ENCODE results near the gene SUGCT.
"Not testable (repeated sequence)": the region's sequence is repeated elsewhere in the genome, so short reads cannot be mapped to it uniquely, and the experiment has no call there.

SUGCT gene

DNA sequence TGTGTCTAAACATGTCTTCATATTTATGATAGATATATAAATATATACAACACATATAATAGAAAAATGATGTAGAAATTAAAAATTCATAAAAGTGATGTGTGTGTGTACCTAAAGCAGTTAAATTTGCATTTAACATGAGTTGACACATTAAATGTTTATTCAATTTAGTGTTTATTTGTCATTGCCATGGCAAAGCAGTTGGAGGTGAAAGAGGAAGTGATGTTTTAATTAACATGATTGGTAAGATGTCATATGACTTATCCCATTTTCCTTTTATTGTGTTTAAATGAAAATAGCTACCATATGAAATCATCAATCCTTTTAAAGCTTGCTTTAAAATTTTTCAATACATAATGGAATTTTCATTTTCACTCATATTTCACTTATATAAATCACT, 452.6 kb downstream of the SUGCT start:
- no peak for DNase-seq

GRCh38 chr7:40595129-40595528, 460.3 kb downstream of the SUGCT start:
- DNase-seq: no peak

DNA sequence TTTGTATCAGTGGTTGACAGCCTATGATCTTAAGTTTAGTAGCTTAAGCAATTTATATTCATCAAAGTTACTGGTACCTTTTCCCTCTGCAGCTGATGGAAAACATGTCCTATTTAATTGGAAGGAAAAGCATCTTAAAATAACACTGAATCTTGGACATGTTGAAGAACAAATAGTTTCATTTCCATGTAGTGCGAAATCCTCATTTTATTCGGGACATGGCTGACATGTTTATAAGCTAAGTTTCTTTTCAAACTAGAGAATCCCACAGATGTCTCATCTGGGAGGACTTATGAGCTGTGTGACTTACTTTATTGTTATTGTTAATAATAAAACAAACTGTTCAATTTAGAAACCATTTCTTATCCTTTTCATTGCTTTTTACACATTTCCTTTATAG, 461.0 kb downstream of the SUGCT start:
- DNase-seq: no peak

- no peak for DNase-seq
Observed at GRCh38 chr7:40597517-40597916, 462.7 kb downstream of the SUGCT start.

GRCh38 chr7:40598915-40599314, 464.1 kb downstream of the SUGCT start:
- DNase-seq: no peak

DNA sequence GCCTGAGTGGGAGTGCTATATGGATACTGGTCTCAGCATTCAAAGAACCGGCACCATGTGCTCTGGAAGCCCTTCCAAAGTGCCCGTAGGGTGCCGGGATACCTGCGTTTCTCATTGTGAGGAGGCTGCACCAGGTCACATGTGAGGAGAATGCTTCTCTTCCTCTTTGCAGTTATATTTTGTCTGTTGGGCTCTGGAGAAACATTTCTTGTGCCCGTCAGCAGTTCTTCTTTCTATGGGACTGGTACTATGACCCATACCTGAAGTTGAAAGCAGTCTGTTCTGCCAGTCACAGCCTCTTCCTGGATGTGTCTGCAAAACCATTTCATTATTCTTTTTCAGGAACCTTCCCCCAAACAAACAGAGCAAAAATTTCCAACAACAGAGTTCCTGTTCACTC, 465.0 kb downstream of the SUGCT start:
- no peak for DNase-seq

DNA sequence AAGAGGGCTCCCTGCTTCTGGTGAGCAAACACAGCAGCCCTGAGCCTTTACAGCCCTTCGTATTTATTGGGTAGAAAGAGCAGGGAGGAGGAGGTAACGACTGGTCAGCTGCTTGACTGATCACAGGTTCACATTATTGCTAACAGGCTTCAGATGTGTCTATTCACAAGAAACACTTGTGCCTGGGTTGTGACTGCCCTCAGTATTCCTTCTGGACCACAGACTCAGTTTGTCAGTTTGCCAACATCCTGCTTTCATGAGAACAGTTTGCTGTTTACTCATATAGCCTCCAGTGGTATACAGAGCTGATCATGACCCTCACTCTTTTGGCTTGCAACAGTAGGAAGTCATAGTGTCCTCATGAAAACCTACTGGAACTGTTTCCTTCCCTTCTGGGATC, 467.5 kb downstream of the SUGCT start:
- DNase-seq: not testable (repeated sequence)

DNA sequence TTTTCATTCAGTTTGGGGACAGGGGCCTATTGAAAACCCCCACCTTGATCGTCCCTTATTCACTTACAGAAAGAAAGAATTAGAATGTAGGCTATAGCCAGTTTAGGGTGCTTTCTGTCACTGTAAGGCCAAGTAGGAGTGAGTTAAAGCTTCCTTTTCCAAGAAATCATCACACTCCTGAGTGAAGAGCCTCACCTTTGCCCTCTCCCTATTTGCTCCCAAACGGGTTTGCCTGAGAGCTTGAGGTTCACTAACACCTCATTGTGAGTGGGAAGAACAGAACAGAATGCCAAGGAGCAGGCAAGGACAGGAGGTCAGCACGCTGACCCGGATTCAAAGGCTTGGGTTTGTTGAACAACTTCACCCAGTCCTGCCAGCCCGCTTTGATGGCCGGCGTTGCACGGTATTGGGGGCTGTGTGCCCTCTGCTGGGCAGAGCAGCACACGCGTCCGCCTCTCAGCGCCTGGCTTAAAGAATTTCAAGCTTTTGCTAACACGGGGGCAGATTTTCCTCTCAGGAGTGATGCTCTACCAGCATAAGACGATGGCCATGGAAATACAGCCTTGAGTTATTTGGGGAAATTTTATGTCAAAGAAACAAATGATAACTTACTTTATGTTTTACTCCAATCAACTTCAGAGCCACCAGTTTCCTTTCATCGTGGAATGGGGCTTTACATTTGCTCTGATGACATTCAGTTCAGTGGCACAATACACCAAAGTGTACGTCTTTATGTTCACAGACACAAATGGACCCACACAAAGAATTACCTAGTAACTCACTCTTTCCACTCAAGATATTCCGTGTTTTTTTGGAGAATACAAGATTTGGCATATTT, 470.0 kb downstream of the SUGCT start:
- peak; percentile 40 for DNase-seq

- DNase-seq: no peak
Observed at GRCh38 chr7:40608321-40609075, 473.7 kb downstream of the SUGCT start.

- no peak for DNase-seq
Observed at GRCh38 chr7:40610461-40610860, 475.7 kb downstream of the SUGCT start.

GRCh38 chr7:40611095-40611871, 476.5 kb downstream of the SUGCT start:
- no peak for DNase-seq

- DNase-seq: no peak
Observed at GRCh38 chr7:40612298-40612697, 477.5 kb downstream of the SUGCT start.

- no peak for DNase-seq
Observed at GRCh38 chr7:40619647-40620046, 484.8 kb downstream of the SUGCT start.

DNA sequence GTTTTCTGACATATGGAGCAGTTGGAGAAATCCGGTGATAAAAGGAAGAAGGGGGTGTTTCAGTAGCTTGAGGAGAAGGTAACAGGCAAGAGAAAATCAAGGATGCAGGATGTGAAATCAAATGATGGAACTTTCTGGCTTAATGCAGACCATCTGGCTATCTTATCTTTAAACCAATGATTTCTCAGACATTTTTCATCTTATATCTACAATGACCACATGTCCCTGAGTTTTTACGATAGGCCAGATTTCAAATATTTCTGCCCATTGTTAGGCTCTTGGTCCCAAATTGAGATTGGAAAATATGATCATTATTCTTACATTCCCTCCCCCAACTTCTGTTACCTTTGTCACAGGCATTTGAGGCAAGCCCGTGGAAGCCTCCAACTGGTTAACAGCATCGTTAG, 486.8 kb downstream of the SUGCT start:
- DNase-seq: no peak

DNA sequence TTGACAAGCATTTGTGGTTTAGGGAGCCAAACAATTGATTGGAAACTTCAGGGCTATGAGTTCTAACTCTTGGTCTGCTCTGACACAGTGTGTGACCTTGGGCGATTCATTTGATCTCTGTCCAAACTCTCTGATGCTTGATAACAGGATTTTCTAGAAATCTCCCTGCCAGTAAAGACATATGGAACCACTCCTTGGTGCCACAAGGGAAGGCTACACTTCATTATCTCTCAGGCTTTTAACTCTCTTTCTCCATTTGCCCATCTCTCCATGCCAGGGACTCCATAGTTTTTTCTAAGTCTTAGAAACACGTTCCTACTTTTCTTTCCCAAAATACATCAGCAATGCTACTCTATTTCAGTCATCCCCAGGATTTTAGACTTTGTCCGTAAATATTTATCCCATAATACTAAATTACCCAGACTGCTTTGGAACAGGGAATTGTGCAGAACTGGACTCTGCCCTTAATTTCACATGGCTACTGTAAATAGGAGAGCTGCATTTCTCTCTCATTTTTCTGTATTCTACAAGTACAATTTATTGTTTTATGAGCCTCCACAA, 488.2 kb downstream of the SUGCT start:
- DNase-seq: no peak

DNA sequence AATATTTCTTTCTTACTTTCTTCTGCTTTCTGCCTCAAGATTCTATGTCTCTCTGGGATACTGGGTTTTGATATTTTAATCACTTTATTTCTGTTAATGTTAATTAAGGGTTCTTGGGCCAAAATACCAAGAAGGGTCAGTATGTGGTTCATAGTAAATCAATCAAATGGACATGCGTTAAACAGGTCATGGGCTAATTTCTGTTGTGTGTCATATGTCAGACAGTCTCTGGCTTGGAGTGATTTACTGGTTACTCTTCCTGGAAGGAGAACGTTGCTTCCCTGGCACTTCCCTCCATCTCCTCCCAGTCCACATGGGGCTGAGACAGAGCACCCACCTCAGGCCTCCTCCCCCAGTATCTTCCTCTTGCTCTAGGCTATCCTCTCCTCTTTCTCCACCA, 489.1 kb downstream of the SUGCT start:
- DNase-seq: no peak

DNA sequence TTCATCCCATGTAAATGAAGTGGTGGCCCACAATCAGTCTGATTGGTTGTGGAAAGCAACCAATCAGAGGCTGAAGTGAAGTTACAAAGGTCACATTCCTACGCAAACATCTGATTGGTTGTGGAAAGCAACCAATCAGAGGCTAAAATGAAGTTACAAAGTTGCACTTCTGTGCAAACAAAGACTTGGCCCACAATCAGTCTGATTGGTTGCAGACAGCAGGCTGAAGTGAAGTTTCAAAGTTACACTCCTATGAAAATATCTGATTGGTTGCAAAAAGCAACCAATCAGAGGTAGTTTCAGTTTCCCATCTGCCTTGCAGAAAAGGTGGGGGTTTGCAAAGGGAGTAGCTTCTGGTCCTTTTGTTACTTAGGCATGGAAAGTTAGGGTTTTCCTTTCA, 492.6 kb downstream of the SUGCT start:
- DNase-seq: not testable (repeated sequence)

GRCh38 chr7:40629891-40630290, 495.1 kb downstream of the SUGCT start:
- DNase-seq: no peak

- no peak for DNase-seq
Observed at GRCh38 chr7:40634118-40634517, 499.3 kb downstream of the SUGCT start.

DNA sequence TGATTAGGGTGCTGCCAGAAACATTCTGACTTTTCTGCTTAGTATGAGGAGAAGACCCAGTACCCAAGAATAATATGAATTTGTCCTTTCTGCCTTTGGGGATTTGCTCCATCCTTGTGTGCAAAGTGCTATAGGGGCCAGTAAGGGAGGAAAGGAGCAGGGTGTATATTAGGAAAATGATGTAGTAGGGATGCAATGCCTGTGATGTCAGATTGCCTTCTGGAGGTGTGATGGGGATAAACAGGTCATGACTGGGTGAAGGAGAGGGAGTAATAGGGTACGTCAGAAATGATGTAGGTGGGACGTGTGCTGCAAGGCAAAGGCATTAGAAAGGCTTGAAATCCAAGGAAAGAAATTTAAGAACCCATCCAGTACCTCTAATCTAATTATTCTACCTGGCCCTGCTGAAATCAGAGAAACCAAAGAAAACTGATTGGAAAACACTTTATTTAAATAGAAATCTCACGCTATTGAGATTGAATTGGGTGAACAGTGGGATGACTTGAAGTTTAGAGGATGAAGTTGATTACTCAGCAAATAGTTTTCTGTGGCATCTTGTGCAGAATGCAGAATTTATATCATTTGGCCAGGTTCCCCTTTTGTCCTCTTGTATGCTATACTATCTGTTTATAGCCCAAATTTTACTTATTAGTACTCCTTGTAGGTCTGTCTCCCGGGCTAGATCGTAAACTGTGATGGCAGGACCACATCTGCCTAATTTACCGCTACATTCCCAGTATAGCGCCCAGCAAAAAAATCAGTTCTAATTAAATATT, 503.9 kb downstream of the SUGCT start:
- DNase-seq: no peak

- DNase-seq: no peak
Observed at GRCh38 chr7:40640566-40640965, 505.8 kb downstream of the SUGCT start.

DNA sequence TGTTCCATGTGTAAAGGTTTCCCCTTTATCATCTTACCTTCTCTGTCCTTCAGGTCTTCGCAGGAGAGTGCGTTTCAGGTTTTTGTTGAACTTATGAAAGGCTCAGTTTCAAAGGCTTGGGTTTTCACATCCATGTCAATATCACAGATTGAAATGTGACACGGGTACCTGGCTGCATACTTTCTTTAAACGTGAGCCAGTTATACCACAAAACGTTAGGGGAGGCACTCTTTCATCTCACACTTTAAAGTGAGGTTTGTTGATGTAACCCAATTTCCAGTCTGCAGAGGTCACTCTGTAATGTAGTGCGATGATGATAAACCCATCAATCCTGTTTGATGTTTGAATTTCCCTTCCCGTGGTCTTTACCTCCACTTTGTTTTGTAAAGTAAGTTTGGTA, 506.9 kb downstream of the SUGCT start:
- no peak for DNase-seq
